IPS DF 19.7 (cell line): ENCODE results near the gene ARMH3.
"Not testable (repeated sequence)": the region's sequence is repeated elsewhere in the genome, so short reads cannot be mapped to it uniquely, and the experiment has no call there.

Experiments used
- DNase-seq: peaks from one replicate; pipeline ENCODE4 v3.0.0-alpha.2; 2013; ENCODE audit warnings: low read depth, low spot score

ARMH3 gene

GRCh38 chr10:102055647-102056419 lies at the start of gene ARMH3:
ARMH3 (minus strand) TSS chr10:102056173; CDS start chr10:102040114, 16,059 bp downstream.
- DNase-seq = peak; percentile 95

GRCh38 chr10:102102421-102102820 lies 46.4 kb upstream of the ARMH3 start:
- no peak for DNase-seq

GRCh38 chr10:102101152-102101551 lies 45.2 kb upstream of the ARMH3 start:
- DNase-seq = no peak

GRCh38 chr10:102096449-102096848 lies 40.5 kb upstream of the ARMH3 start:
- no peak for DNase-seq

- no peak for DNase-seq
Observed at GRCh38 chr10:102090772-102091171, 34.8 kb upstream of the ARMH3 start.

- no peak for DNase-seq
Observed at GRCh38 chr10:102086196-102086595, 30.2 kb upstream of the ARMH3 start.

- DNase-seq = no peak
Observed at GRCh38 chr10:102085336-102085735, 29.4 kb upstream of the ARMH3 start.

- no peak for DNase-seq
Observed at GRCh38 chr10:102083541-102083940, 27.6 kb upstream of the ARMH3 start.

GRCh38 chr10:102072673-102073527 lies 16.9 kb upstream of the ARMH3 start:
- peak; percentile 50 for DNase-seq

- DNase-seq = no peak
Observed at GRCh38 chr10:102069071-102069470, 13.1 kb upstream of the ARMH3 start.

- no peak for DNase-seq
Observed at GRCh38 chr10:102068216-102068615, 12.2 kb upstream of the ARMH3 start.

GRCh38 chr10:102067091-102067916 lies 11.3 kb upstream of the ARMH3 start:
- DNase-seq = no peak

GRCh38 chr10:102066399-102067088 lies 10.6 kb upstream of the ARMH3 start:
- no peak for DNase-seq

- DNase-seq = no peak
Observed at GRCh38 chr10:102065561-102066398, 9.8 kb upstream of the ARMH3 start.

GRCh38 chr10:102064868-102065560 lies 9.0 kb upstream of the ARMH3 start, which contains the start of gene HPS6:
HPS6 (plus strand) TSS chr10:102065349; CDS start chr10:102065475, 126 bp downstream.
- no peak for DNase-seq

GRCh38 chr10:102064503-102064867 lies 8.5 kb upstream of the ARMH3 start:
- DNase-seq = no peak

- no peak for DNase-seq
Observed at GRCh38 chr10:102059987-102060386, 4.0 kb upstream of the ARMH3 start.

- not testable (repeated sequence) for DNase-seq
Observed at GRCh38 chr10:102054881-102055646, 909 bp downstream of the ARMH3 start.

- no peak for DNase-seq
Observed at GRCh38 chr10:102046095-102046494, 9.9 kb downstream of the ARMH3 start.
